CD14-positive monocyte (primary cell): ENCODE data around the gene PFN3. TPM values are rescaled to one million over a fixed set of nuclear protein-coding genes. Genes with fewer than 3 reads are reported as not detected.

ENCODE experiments used
- DNase-seq, 3 donors: peaks; one replicate each; pipeline ENCODE4 v3.0.0-alpha.2; 2011 to 2022
- H2AFZ ChIP-seq: 2 replicates; pipeline ENCODE4 v1.6.0; 2012; ENCODE audit warnings: mild to moderate bottlenecking, low read depth, low read length, inconsistent platforms; ENCODE audit not compliant: insufficient read depth, poor library complexity, severe bottlenecking
- H3K27ac ChIP-seq, 2 donors: 1 replicate in 1 of 2; 2 replicates in 1 of 2; pipeline ENCODE4 v1.5.1; 2012 to 2013; ENCODE audit warnings: low read length in 2 of 2, control low read depth in 1 of 2, inconsistent platforms in 1 of 2, low read depth in 1 of 2, mild to moderate bottlenecking in 1 of 2
- H3K27me3 ChIP-seq, 2 donors: one replicate each; pipeline versions ENCODE4 v1.6.0 to v1.6.1; 2011 to 2013; ENCODE audit warnings: low read length in 2 of 2; ENCODE audit not compliant: control insufficient read depth in 2 of 2, insufficient read depth in 2 of 2
- H3K36me3 ChIP-seq, 2 donors: replicated peaks in 1 of 2; 1 replicate in 1 of 2; 2 replicates in 1 of 2; pipeline versions ENCODE4 v1.5.1 to v1.6.1; 2012 to 2013; ENCODE audit warnings: low read length in 2 of 2, control low read depth in 1 of 2, inconsistent platforms in 1 of 2, mild to moderate bottlenecking in 1 of 2; ENCODE audit not compliant: insufficient read depth in 2 of 2, control insufficient read depth in 1 of 2
- H3K4me1 ChIP-seq, 2 donors: 1 replicate in 1 of 2; 2 replicates in 1 of 2; pipeline versions ENCODE4 v1.5.1 to v1.6.1; 2012 to 2013; ENCODE audit warnings: low read length in 2 of 2, control low read depth in 1 of 2, inconsistent platforms in 1 of 2, mild to moderate bottlenecking in 1 of 2, moderate library complexity in 1 of 2; ENCODE audit not compliant: insufficient read depth in 2 of 2, control insufficient read depth in 1 of 2
- H3K4me2 ChIP-seq: replicated peaks from 2 replicates; pipeline ENCODE3; 2012; ENCODE audit warnings: low read length, moderate library complexity, mild to moderate bottlenecking; ENCODE audit not compliant: poor library complexity, severe bottlenecking; ENCODE audit errors: extremely low read depth
- H3K4me3 ChIP-seq, 3 experiments: fragments of 200-600 bp in 1 of 3; sonication (generic) in 1 of 3; replicated peaks in 1 of 3; 1 replicate in 2 of 3; 2 replicates in 1 of 3; pipeline ENCODE4 v1.5.1; 2011 to 2013; ENCODE audit warnings: low read length in 3 of 3, mild to moderate bottlenecking in 3 of 3, control low read depth in 2 of 3, low read depth in 2 of 3, inconsistent platforms in 1 of 3, moderate library complexity in 1 of 3
- H3K79me2 ChIP-seq: 2 replicates; pipeline ENCODE4 v1.6.0; 2012; ENCODE audit warnings: mild to moderate bottlenecking, control low read depth, inconsistent platforms, low read length, moderate library complexity; ENCODE audit not compliant: insufficient read depth
- H3K9ac ChIP-seq: 2 replicates; pipeline ENCODE4 v1.6.0; 2017; ENCODE audit warnings: low read length, mild to moderate bottlenecking; ENCODE audit not compliant: insufficient read depth, poor library complexity, severe bottlenecking
- H3K9me3 ChIP-seq, 2 donors: replicated peaks in 1 of 2; 1 replicate in 1 of 2; 2 replicates in 1 of 2; pipeline versions ENCODE4 v1.5.1 to v1.6.1; 2012 to 2013; ENCODE audit warnings: low read length in 2 of 2, control low read depth in 1 of 2; ENCODE audit not compliant: control insufficient read depth in 1 of 2, insufficient read depth in 1 of 2
- H4K20me1 ChIP-seq: 2 replicates; pipeline ENCODE4 v1.6.0; 2012; ENCODE audit warnings: mild to moderate bottlenecking, low read length, control low read depth, moderate library complexity; ENCODE audit not compliant: insufficient read depth
- H3K27ac Mint-ChIP-seq, 7 donors: one replicate each; pipeline ENCODE4 v1.8.0; 2020; ENCODE audit warnings: mild to moderate bottlenecking in 7 of 7, mixed read lengths in 7 of 7, moderate library complexity in 6 of 7, inconsistent platforms in 2 of 7
- H3K27me3 Mint-ChIP-seq, 3 donors: one replicate each; pipeline ENCODE4 v1.8.0; 2021 to 2022; ENCODE audit warnings: low read depth in 3 of 3, mild to moderate bottlenecking in 3 of 3, mixed read lengths in 3 of 3, moderate library complexity in 3 of 3, inconsistent platforms in 1 of 3
- H3K36me3 Mint-ChIP-seq, 2 donors: one replicate each; pipeline ENCODE4 v1.8.0; 2020; ENCODE audit warnings: mixed read lengths in 2 of 2, inconsistent platforms in 1 of 2, mild to moderate bottlenecking in 1 of 2
- H3K4me1 Mint-ChIP-seq: one replicate; pipeline ENCODE4 v1.8.0; 2020; ENCODE audit warnings: mild to moderate bottlenecking, mixed read lengths
- H3K4me3 Mint-ChIP-seq, 2 donors: one replicate each; pipeline ENCODE4 v1.8.0; 2020; ENCODE audit warnings: mild to moderate bottlenecking in 2 of 2, mixed read lengths in 2 of 2, moderate library complexity in 1 of 2
- H3K9me3 Mint-ChIP-seq, 7 donors: one replicate each; pipeline ENCODE4 v1.8.0; 2020 to 2022; ENCODE audit warnings: mixed read lengths in 7 of 7, mild to moderate bottlenecking in 6 of 7, moderate library complexity in 6 of 7, inconsistent platforms in 2 of 7
- CTCF ChIP-seq: fragments of 200-600 bp; IDR thresholded peaks from one replicate; pipeline ENCODE4 v1.8.0; 2022; ENCODE audit warnings: antibody characterized with exemption, mild to moderate bottlenecking
- WGBS: methylation state at CpG from one replicate; pipeline ENCODE4 v1.1.5; 2013; ENCODE audit warnings: missing lambda C conversion rate; ENCODE audit not compliant: insufficient coverage; 5-methylcytosine and 5-hydroxymethylcytosine counted together
- intact Hi-C, 2 donors: fragments of 100-400 bp; cut with micrococcal nuclease; formaldehyde crosslinking; loops; one replicate each; pipeline versions ENCODE4 v1.15.0 to v1.15.1; 2023
- polyA plus RNA-seq, 3 donors: library from polyadenylated mRNA; depleted of rRNA in 1 of 3; unstranded in 2 of 3; stranded (reverse) in 1 of 3; fragments of 300-500 nt in 2 of 3; fragments of >200 nt in 1 of 3; fragmentation: Illumina TruSeq in 2 of 3; gene quantifications; 1 replicate in 2 of 3; 2 replicates in 1 of 3; pipeline ENCODE4 v1.2.3, GENCODE V29; 2012 to 2021

Gene PFN3
- polyA plus RNA-seq, 3 donors: not detected

- peak; percentile 9 for TF ChIP-seq CTCF
- H3K4me3 ChIP-seq: peak overlapping the region in 1 of 3 experiments; percentile 38
- peaks cover 50 to 53% of the 10 kb centered on the region in 2 donors for H3K4me1 ChIP-seq
- Mint-ChIP-seq H3K27me3 (peaks cover 35 to 42% (median 38%) of the 10 kb centered on the region in 3 donors), H3K4me1 (peaks cover 46% of the 10 kb centered on the region), H3K27ac (peak overlapping the region; percentile 77 to 92 (median 85)), H3K4me3 (peak overlapping the region; percentile 51 to 53), H3K9me3 (peaks cover 0 to 13% (median 5%) of the 10 kb centered on the region in 7 donors), H3K36me3 (peaks cover 8 to 10% of the 10 kb centered on the region in 2 donors)
- H3K9ac ChIP-seq: peak overlapping the region; percentile 16
- peaks cover 11% of the 10 kb centered on the region for H4K20me1 ChIP-seq
- H3K4me2 ChIP-seq: peak overlapping the region; percentile 40
- peaks cover 26 to 28% of the 10 kb centered on the region in 2 donors for H3K27me3 ChIP-seq
- intact Hi-C loops: loop anchor here (2.0 kb wide), 3 partner anchors 13 to 49 kb away; no protein-coding TSS in a partner anchor
- H2AFZ ChIP-seq: peak overlapping the region; percentile 36
- peak; percentile 84 to 90 (median 90) for DNase-seq
- H3K27ac ChIP-seq: peak overlapping the region; percentile 43 to 51
- 5% methylated on average over 3 of the region's 5 CpGs for WGBS
- peaks cover 0 to 12% of the 10 kb centered on the region in 2 donors for H3K9me3 ChIP-seq
- H3K36me3 ChIP-seq: no peaks in the 10 kb centered on the region
- no peaks in the 10 kb centered on the region for H3K79me2 ChIP-seq
Observed at GRCh38 chr5:177405805-177406204, 5.3 kb upstream of the PFN3 start.

DNA sequence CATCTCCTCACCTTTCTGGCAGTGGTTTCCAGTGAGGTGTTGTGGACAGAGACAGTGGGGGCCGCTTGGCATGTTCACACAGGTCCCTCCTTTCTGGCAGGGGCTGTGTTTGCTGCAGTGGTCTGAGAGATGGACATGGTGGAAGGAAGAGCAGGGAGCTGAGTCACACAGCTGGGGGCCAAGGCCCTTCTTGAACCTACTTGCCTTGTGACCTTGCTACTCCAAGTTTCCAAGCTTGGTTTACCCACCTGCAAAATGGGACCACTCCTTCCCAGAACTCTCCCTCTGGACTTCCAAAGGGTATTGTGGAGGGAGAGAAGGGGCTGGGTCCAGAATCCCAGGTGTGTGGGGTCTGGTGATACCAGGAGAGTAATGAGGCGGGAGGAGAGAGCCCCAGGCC, 4.9 kb upstream of the PFN3 start:
- peaks cover 0 to 12% of the 10 kb centered on the region in 2 donors for H3K9me3 ChIP-seq
- H2AFZ ChIP-seq: no peak overlapping the region
- peaks cover 11% of the 10 kb centered on the region for H4K20me1 ChIP-seq
- H3K36me3 ChIP-seq: no peaks in the 10 kb centered on the region
- peaks cover 26 to 33% of the 10 kb centered on the region in 2 donors for H3K27me3 ChIP-seq
- H3K4me1 ChIP-seq: peaks cover 45 to 48% of the 10 kb centered on the region in 2 donors
- H3K9ac ChIP-seq: peak overlapping the region; percentile 16
- H3K36me3 Mint-ChIP-seq: peaks cover 8% of the 10 kb centered on the region in 2 donors
- H3K27me3 Mint-ChIP-seq: peaks cover 35 to 47% (median 43%) of the 10 kb centered on the region in 3 donors
- DNase-seq: peak in 2 of 3 donors; percentile 47 to 69
- peak overlapping the region; percentile 43 to 51 for H3K27ac ChIP-seq
- WGBS: no CpG with 5 or more reads among the region's 2 CpGs
- peak overlapping the region in 1 of 3 experiments; percentile 38 for H3K4me3 ChIP-seq
- no peaks in the 10 kb centered on the region for H3K79me2 ChIP-seq
- TF ChIP-seq CTCF: no peak
- H3K4me2 ChIP-seq: peak overlapping the region; percentile 89
- peak overlapping the region; percentile 51 to 53 for H3K4me3 Mint-ChIP-seq
- peak overlapping the region in 6 of 7 donors; percentile 80 to 90 (median 86) for H3K27ac Mint-ChIP-seq
- intact Hi-C loops: loop anchor here (2.0 kb wide), 3 partner anchors 13 to 49 kb away; no protein-coding TSS in a partner anchor
- peaks cover 0 to 17% (median 5%) of the 10 kb centered on the region in 7 donors for H3K9me3 Mint-ChIP-seq
- peaks cover 42% of the 10 kb centered on the region for H3K4me1 Mint-ChIP-seq
